A172 (cell line): ENCODE measurements around the gene HHEX. TPM values are rescaled to one million over a fixed set of nuclear protein-coding genes. Genes with fewer than 3 reads are reported as not detected.
"Not testable (repeated sequence)": the region's sequence is repeated elsewhere in the genome, so short reads cannot be mapped to it uniquely, and the experiment has no call there.

Experiments used
- DNase-seq: peaks from one replicate; pipeline ENCODE4 v3.0.0-alpha.2; 2015; ENCODE audit warnings: low spot score
- total RNA-seq: library from RNA; depleted of rRNA; stranded (reverse); fragments of >200 nt; shearing (Covaris generic); gene quantifications from 2 replicates; pipeline ENCODE4 v1.2.3, GENCODE V29; 2014; rRNA removed

Gene HHEX
- total RNA-seq = not detected in 2 replicates

DNA sequence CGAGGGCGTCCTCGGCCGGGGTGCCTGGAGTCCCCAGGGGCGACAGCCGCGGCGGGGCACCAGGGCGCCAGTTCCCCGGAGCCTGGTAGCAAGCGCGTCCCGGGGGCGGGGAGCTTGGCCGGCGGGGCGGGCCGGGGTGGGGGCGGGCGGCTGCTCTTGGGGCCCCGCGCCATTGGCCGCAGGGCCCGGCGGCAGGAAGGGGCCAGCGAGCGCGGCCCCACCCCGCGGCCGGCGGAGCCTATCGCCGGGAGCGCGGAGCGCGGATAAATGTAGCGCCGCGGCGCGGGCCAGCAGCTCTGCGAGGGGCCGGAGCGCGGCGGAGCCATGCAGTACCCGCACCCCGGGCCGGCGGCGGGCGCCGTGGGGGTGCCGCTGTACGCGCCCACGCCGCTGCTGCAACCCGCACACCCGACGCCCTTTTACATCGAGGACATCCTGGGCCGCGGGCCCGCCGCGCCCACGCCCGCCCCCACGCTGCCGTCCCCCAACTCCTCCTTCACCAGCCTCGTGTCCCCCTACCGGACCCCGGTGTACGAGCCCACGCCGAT lies at the start of gene HHEX:
HHEX (plus strand) TSS at position 293 of the 548 bp plus-strand sequence; CDS start at position 325, 32 bp downstream.
- DNase-seq = no peak

GRCh38 chr10:92640107-92640506 lies 49.6 kb upstream of the HHEX start:
- peak; percentile 21 for DNase-seq

DNA sequence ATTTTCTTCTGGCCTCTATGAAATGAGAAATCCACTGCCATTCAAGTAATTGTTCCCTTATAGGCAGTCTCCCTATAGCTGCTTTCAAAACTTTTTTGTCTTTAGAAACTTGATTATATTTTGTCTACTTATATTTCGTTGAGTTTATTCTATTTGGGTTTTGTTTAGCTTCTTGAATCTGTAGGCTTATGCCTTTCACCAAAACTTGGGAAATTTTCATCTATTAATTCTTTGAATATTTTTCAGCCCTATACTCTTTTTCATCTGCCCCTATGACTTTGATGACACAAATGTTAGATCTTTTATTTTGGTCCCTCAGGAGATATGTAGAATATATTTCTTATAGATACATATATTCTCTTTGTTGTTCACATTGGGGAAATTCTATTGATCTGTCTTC lies 48.3 kb upstream of the HHEX start:
- no peak for DNase-seq

DNA sequence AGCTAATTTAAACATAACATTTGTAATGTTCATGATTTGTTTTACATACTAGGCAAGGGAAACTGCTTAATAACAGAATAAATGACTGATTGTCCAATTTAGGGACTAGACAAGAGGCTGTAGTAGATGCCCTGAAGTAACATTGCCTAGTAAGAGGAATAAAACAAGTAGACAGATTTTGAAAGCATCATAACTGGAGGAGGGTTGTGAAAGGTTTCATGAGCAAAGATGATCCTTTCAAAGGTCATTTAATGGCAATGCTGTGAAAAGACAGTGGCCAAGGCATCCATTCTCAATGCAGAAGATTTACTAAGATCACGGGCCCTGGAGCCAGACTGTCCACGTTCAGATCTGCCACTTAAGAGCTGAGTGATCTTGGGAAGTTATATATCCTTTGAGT lies 44.8 kb upstream of the HHEX start:
- no peak for DNase-seq

GRCh38 chr10:92650864-92651263 lies 38.9 kb upstream of the HHEX start:
- DNase-seq = not testable (repeated sequence)

- DNase-seq = no peak
Observed at GRCh38 chr10:92655426-92655825, 34.3 kb upstream of the HHEX start.

- DNase-seq = no peak
Observed at GRCh38 chr10:92656266-92656961, 33.3 kb upstream of the HHEX start.

DNA sequence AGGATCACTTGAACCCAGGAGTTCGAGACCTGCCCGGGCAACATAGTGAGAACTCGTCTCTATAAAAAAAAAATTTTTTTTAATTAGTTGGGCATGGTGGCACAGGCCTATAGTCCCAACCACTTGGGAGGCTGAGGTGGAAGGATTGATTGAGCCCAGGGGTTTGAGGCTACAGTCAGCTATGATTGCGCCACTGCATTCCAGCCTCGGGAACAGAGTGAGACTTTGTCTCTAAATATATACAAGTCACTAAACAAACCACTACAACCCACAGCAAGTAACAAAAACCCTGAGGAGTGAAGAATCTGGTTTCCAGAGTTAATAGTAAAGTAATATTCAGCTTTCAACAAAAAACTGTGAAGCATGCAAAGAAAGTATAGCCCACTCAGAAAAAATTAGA lies 32.7 kb upstream of the HHEX start:
- DNase-seq = no peak

DNA sequence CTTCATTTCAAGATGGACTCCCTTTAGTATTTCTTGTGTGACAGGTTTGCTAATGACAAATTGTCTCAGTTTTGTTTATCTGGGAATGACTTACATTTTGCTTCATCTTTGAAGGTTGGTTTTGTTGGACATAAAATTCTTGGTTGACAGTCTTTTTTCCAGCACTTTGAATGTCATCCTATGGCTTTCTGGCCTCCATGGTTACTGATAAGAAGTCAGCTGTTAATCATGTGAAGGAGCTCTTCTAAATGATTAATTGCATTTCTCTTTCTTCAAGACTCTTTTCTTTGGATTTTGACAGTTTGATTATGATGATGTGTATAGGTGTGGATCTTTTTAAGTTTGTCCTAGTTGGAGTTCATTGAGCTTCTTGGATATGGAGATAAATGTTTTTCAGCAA lies 26.9 kb upstream of the HHEX start:
- no peak for DNase-seq

DNA sequence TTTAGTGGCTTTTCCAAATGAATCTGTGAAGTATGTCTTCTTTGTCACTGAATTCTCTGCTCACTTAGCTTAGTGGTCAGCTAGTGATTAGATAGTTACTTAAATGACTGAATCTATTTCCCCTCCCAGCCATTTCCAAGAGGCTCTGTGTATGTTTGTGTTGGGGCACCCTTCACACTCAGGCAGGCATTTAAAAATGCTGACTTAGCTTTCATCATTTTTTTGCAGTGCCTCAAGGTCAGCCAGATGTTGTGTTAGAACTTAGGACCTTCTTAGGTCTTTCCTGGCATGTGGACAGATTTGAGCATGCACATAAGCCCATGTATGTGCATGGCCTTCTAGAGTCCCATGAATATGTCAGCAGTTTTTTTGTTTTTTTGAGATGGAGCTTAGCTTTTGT lies 25.4 kb upstream of the HHEX start:
- DNase-seq = no peak

- no peak for DNase-seq
Observed at GRCh38 chr10:92667078-92667477, 22.7 kb upstream of the HHEX start.

- no peak for DNase-seq
Observed at GRCh38 chr10:92677708-92678107, 12.0 kb upstream of the HHEX start.

- no peak for DNase-seq
Observed at GRCh38 chr10:92678206-92678605, 11.5 kb upstream of the HHEX start.

- no peak for DNase-seq
Observed at GRCh38 chr10:92681306-92681834, 8.4 kb upstream of the HHEX start.

- DNase-seq = no peak
Observed at GRCh38 chr10:92688573-92688926, 1.2 kb upstream of the HHEX start.

DNA sequence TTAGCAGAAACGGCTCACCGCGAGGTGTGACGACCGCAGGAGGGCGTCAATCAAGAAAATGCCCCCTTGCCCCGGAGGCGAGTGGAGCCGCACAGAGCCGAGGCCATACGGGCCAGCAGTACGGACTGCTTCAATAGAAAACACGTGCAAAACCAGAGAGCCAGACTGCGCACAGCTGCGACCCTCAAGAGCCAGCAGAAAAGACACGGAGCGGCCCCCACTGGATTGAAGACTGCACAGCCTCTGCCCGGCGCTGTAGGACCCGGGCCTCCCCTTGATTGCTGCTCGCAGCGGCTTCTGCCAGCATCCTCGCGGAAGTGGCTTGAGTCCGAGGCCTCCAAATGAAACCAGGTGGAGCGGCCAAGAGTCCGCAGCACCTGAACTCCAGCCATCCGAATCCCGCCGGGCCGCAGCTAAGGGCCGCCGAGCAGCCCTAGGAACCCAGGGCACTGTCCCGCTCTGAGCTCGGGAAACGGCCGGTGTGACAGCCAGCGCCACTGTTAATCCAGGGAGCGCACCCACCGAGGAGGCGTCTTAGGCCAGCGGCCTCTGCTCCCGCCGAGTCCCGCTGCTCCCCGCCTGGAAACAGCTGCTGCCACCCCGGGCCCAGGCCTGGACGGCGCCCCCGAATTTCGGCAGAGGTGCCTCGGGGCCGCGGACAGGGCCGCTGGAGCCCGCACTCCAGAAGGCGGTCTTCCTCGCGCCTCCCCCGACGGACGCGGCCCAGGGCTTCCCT lies 660 bp upstream of the HHEX start:
- no peak for DNase-seq

- DNase-seq = no peak
Observed at GRCh38 chr10:92690211-92690914, 608 bp downstream of the HHEX start.

DNA sequence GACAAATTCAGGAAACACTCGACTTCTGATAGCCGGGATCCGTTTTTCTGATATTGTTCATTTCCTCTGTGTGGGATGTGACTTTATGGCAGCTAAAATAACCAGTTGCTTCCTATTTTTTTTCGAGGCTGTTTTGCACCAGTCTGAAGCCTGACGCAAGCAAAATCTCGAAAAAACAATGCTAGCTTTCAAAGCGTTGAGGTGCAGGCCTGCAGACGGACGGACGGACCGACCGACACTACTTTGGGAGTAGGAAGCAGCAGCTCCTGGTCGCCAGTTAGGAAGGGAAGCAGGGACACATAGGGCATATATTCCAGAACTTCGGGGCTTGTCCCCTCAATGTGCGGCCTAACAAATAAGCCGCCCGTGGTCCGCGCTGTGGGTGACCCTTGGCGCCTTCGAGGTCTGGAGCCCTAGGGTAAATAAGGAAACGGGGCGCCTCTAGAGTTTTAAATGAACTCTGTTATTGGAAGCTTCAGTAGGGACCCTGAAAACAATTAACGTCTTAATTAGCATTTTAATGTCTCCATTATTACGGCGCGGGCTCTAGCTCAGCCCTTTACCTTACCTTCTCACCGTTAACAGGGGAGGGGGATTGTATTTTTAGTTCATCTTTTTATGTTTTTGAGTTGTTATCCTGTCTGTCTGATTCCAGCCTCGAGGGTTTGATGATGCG lies 1.3 kb downstream of the HHEX start:
- DNase-seq = no peak

DNA sequence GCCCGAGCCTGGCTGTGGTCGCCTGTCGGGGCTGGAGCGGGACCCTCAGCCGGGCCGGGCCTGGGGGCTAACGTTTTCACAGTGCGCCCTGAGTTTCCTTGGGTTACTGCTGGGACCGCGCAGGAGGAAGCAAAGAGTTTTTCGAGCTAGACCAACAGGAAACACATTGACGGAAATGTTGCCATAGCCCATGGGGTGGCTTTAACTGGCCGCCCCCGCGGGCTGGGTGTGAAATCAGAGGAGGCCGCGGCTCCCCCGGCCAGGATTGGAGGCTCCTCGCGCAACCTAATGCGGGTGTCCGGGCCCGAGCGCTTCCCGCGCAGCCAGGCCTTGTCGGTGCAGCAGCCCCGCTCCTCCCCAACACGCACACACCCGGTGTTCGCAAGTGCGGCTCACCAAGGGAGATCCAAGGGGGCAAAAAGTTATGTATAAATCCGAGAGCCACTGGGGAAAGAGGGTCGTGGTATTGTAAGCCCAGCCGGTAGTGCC lies 1.9 kb downstream of the HHEX start:
- DNase-seq = no peak

- DNase-seq = no peak
Observed at GRCh38 chr10:92692080-92692671, 2.4 kb downstream of the HHEX start.
